GM12874 (cell line): ENCODE results near the gene SLC25A26.

ENCODE experiments used
- CTCF ChIP-seq: IDR thresholded peaks from 2 replicates; pipeline ENCODE4 v1.5.1; 2011; ENCODE audit warnings: low read depth, mild to moderate bottlenecking, control low read depth, low read length, moderate library complexity; ENCODE audit not compliant: insufficient read depth

Gene SLC25A26

GRCh38 chr3:66414846-66415245, 194.0 kb downstream of the SLC25A26 start:
- no peak for TF ChIP-seq CTCF

- no peak for TF ChIP-seq CTCF
Observed at GRCh38 chr3:66415867-66416428, 195.1 kb downstream of the SLC25A26 start.

GRCh38 chr3:66416556-66417304, 195.9 kb downstream of the SLC25A26 start:
- no peak for TF ChIP-seq CTCF

GRCh38 chr3:66418475-66418931, 197.7 kb downstream of the SLC25A26 start:
- TF ChIP-seq CTCF, result no peak

GRCh38 chr3:66419036-66419435, 198.2 kb downstream of the SLC25A26 start:
- TF ChIP-seq CTCF, result no peak

- TF ChIP-seq CTCF, result no peak
Observed at GRCh38 chr3:66423791-66424190, 203.0 kb downstream of the SLC25A26 start.

- no peak for TF ChIP-seq CTCF
Observed at GRCh38 chr3:66425032-66425431, 204.2 kb downstream of the SLC25A26 start.
